Mesothelial cell of epicardium (in vitro differentiated cells): ENCODE results near the gene ZBTB21. TPM values are rescaled to one million over a fixed set of nuclear protein-coding genes. Genes with fewer than 3 reads are reported as not detected.
"Not testable (repeated sequence)": the region's sequence is repeated elsewhere in the genome, so short reads cannot be mapped to it uniquely, and the experiment has no call there.

ENCODE experiments used
- DNase-seq, 2 experiments: peaks; one replicate each; pipeline ENCODE4 v3.0.0; 2021; ENCODE audit warnings: low spot score in 2 of 2; ENCODE audit not compliant: unreplicated experiment in 2 of 2
- H3K27ac Mint-ChIP-seq: 2 replicates; pipeline ENCODE4 v1.8.0; 2021; ENCODE audit warnings: mixed read lengths
- H3K27me3 Mint-ChIP-seq: 2 replicates; pipeline ENCODE4 v1.8.0; 2021; ENCODE audit warnings: low read depth, mixed read lengths
- H3K36me3 Mint-ChIP-seq: 2 replicates; pipeline ENCODE4 v1.8.0; 2021; ENCODE audit warnings: mixed read lengths
- H3K4me1 Mint-ChIP-seq: 2 replicates; pipeline ENCODE4 v1.8.0; 2021; ENCODE audit warnings: mixed read lengths
- H3K4me3 Mint-ChIP-seq: 2 replicates; pipeline ENCODE4 v1.8.0; 2021; ENCODE audit warnings: mild to moderate bottlenecking, moderate library complexity, mixed read lengths
- H3K9me3 Mint-ChIP-seq: 2 replicates; pipeline ENCODE4 v1.8.0; 2021; ENCODE audit warnings: mixed read lengths
- CTCF ChIP-seq: fragments of 200-600 bp; sonication (generic); IDR thresholded peaks from one replicate; pipeline ENCODE4 v1.5.0; 2021; ENCODE audit warnings: antibody characterized with exemption; ENCODE audit not compliant: unreplicated experiment
- total RNA-seq: library from RNA; stranded (reverse); gene quantifications from 3 replicates; pipeline ENCODE4 v1.2.1, GENCODE V29; 2021

ZBTB21 gene
- total RNA-seq, 1 donor from 2014 or later: 17.4 TPM

DNA sequence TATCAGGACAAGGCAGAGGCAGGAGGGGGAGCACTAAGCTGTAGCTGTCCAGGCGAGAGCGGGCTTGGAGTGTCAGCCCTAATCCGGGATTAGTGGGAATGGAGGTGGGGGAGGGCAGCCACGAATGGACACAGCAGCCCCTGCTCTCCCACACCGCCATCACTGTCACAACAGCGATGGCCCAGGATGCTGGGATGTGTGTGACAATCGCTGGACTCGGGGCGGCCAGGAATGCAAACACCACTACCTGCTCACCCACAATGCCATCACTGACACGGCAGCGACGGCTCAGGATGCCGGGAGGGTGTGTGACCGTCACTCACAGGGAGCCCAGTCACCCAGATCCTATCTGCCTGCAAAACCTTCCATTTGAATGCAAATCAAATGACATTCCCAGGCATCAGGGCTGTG, 59.2 kb downstream of the ZBTB21 start:
- no peaks in the 10 kb centered on the region for H3K27me3 Mint-ChIP-seq
- H3K9me3 Mint-ChIP-seq: no peaks in the 10 kb centered on the region
- no peak overlapping the region for H3K27ac Mint-ChIP-seq
- TF ChIP-seq CTCF: no peak
- peaks cover 4% of the 10 kb centered on the region for H3K36me3 Mint-ChIP-seq
- no peak overlapping the region for H3K4me3 Mint-ChIP-seq
- no peak for DNase-seq
- H3K4me1 Mint-ChIP-seq: peaks cover 26% of the 10 kb centered on the region

DNA sequence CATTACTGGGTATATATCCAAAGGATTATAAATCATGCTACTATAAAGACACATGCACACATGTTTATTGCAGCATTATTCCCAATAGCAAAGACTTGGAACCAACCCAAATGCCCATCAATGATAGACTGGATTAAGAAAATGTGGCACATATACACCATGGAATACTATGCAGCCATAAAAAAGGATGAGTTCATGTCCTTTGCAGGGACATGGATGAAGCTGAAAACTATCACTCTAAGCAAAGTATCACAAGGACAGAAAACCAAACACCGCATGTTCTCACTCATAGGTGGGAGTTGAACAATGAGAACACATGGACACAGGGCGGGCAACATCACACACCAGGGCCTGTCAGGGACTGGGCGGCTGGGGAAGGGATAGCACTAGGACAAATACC, 60.5 kb downstream of the ZBTB21 start:
- not testable (repeated sequence) for H3K27ac Mint-ChIP-seq, DNase-seq, H3K36me3 Mint-ChIP-seq, H3K4me3 Mint-ChIP-seq, H3K27me3 Mint-ChIP-seq, H3K9me3 Mint-ChIP-seq
- peaks cover 26% of the 10 kb centered on the region for H3K4me1 Mint-ChIP-seq

- Mint-ChIP-seq H3K9me3 (peaks cover 8% of the 10 kb centered on the region), H3K27ac (no peak overlapping the region), H3K36me3 (peaks cover 7% of the 10 kb centered on the region), H3K4me1 (peaks cover 21% of the 10 kb centered on the region), H3K4me3 (no peak overlapping the region), H3K27me3 (no peaks in the 10 kb centered on the region)
- DNase-seq: no peak
- TF ChIP-seq CTCF: no peak
Observed at GRCh38 chr21:41948901-41949300, 61.3 kb downstream of the ZBTB21 start.

DNA sequence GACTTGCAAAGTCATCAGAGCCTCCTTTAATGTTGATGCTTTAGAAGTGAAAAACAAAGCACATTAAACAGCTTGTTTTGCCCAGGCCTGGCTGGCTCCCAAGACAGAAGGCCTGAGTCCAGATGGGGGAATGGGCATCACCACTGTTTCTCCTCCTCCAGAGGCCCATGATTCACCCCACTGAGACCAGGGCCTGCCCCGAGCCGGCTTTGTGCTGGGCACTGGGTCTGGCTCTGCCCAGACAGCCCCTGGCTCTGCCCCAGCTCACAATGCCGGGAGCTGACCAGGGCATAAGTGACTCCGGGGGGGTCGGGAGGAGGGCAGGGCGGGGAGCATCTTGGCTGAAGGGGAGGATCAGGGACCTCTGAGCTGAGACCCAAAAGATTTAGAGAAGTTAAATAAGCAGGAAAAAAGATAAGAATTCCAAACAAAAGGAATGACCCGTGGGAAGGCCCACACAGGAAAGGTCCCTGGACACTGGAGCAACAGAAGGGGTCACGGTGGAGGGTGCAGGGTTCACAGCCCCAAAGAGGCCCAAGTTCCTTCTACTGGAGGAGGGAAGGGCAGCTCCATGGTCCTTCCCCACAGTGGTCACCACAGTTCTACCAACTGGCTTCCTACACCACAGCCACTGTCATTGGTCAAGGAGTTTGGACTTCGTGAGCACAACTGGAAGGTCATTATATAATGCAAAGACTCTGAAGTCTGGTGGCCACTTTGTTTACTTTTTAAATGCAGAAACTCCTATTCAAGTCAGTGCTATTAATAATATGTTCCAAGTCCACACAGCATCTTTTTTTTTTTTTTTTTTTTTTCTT, 61.9 kb downstream of the ZBTB21 start:
- H3K4me1 Mint-ChIP-seq: peaks cover 21% of the 10 kb centered on the region
- no peak overlapping the region for H3K4me3 Mint-ChIP-seq

DNA sequence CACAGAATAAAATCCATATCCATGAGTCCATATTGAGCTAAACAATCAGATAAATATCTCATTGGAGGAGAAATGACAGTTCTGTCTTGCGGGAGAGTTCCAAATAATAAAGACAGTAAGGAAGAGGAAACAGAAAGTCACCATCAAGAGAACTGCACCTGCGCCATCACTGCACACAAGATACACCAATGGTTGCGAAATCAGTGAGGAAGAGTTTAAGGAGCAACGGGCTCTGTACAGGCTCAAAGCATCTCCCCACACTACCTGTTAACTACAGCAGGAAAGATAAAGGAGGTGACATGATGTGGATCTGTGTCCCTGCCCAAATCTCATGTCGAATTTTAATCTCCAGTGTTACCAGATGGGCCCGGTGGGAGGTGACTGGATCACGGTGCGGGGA, 64.2 kb downstream of the ZBTB21 start:
- Mint-ChIP-seq H3K27me3 (no peaks in the 10 kb centered on the region), H3K9me3 (peaks cover 8% of the 10 kb centered on the region)
- DNase-seq: no peak

More for the DNA sequence above, 61.9 kb downstream of the ZBTB21 start:
- Mint-ChIP-seq H3K27ac (no peak overlapping the region), H3K27me3 (no peaks in the 10 kb centered on the region), H3K36me3 (peaks cover 7% of the 10 kb centered on the region), H3K9me3 (peaks cover 8% of the 10 kb centered on the region)
- no peak for TF ChIP-seq CTCF
- DNase-seq: no peak

More for the DNA sequence above, 64.2 kb downstream of the ZBTB21 start:
- peaks cover 7% of the 10 kb centered on the region for H3K36me3 Mint-ChIP-seq
- no peak overlapping the region for H3K4me3 Mint-ChIP-seq
- H3K4me1 Mint-ChIP-seq: peaks cover 1% of the 10 kb centered on the region
- TF ChIP-seq CTCF: no peak
- H3K27ac Mint-ChIP-seq: no peak overlapping the region
